Gastrocnemius medialis (tissue), 4 donors: Measurements from ENCODE around the gene ZAP70. TPM values are rescaled to one million over a fixed set of nuclear protein-coding genes. Genes with fewer than 3 reads are reported as not detected.

Experiments used
- ATAC-seq, 2 donors: fragments of 150-250 bp; one replicate each; pipeline ENCODE4 v1.9.1; 2016
- DNase-seq, 2 donors: peaks; one replicate each; pipeline ENCODE4 v3.0.0-alpha.2; 2019
- H3K27ac ChIP-seq, 4 donors: fragments of 200-600 bp; sonication (generic); 1 replicate in 1 of 4; 2 replicates in 3 of 4; pipeline ENCODE4 v1.5.1; 2016 to 2018; ENCODE audit warnings: mild to moderate bottlenecking in 2 of 4, moderate library complexity in 1 of 4
- H3K27me3 ChIP-seq, 3 donors: fragments of 200-600 bp; sonication (generic) in 2 of 3; 1 replicate in 1 of 3; 2 replicates in 2 of 3; pipeline versions ENCODE4 v1.5.1 to v1.6.0; 2016 to 2019; ENCODE audit warnings: mild to moderate bottlenecking in 1 of 3, moderate library complexity in 1 of 3
- H3K36me3 ChIP-seq, 2 donors: fragments of 200-600 bp; sonication (generic) in 1 of 2; one replicate each; pipeline ENCODE4 v1.5.1; 2017 to 2018
- H3K4me1 ChIP-seq, 2 donors: fragments of 200-600 bp; sonication (generic) in 1 of 2; one replicate each; pipeline ENCODE4 v1.5.1; 2016 to 2017; ENCODE audit warnings: mild to moderate bottlenecking in 2 of 2
- H3K4me3 ChIP-seq, 4 donors: fragments of 200-600 bp; sonication (generic) in 3 of 4; 1 replicate in 1 of 4; 2 replicates in 3 of 4; pipeline ENCODE4 v1.5.1; 2016 to 2019; ENCODE audit warnings: mild to moderate bottlenecking in 2 of 4
- H3K9me3 ChIP-seq, 3 donors: fragments of 200-600 bp; sonication (generic) in 2 of 3; 1 replicate in 1 of 3; 2 replicates in 2 of 3; pipeline ENCODE4 v1.5.1; 2016 to 2019
- POLR2A ChIP-seq, 2 donors: fragments of 450-650 bp; IDR thresholded peaks; one replicate each; pipeline ENCODE4 v1.6.1; 2017; ENCODE audit warnings: antibody characterized with exemption in 2 of 2, mild to moderate bottlenecking in 2 of 2, moderate library complexity in 2 of 2
- in situ Hi-C, 4 donors: fragments of 200-750 bp; cut with MboI; loops; one replicate each; pipeline versions ENCODE4 v1.15.0 to v1.8.0; 2017; ENCODE audit warnings: low sequenced_read_pairs in 4 of 4
- intact Hi-C: fragments of 100-400 bp; cut with DNase I; formaldehyde crosslinking; loops from one replicate; pipeline ENCODE4 v1.15.1; 2023; ENCODE audit warnings: low total_unique reads
- total RNA-seq, 4 donors: library from RNA; depleted of rRNA; stranded (reverse); fragments of >200 nt; gene quantifications; one replicate each; pipeline versions ENCODE4 v1.1.0 to v1.2.3, GENCODE V29; 2016
- TF ChIP-seq, protein P1 (sequence below), 5 experiments: fragments of 450-650 bp in 3 of 5; fragments of 200-600 bp in 2 of 5; sonication (generic) in 2 of 5; IDR thresholded peaks in 4 of 5; conservative IDR thresholded peaks in 1 of 5; 1 replicate in 4 of 5; 2 replicates in 1 of 5; pipeline ENCODE4 v1.5.1; 2016 to 2019; ENCODE audit warnings: antibody characterized with exemption in 5 of 5, mild to moderate bottlenecking in 3 of 5, moderate library complexity in 3 of 5

The ZAP70 gene
- total RNA-seq, 4 donors from 2014 or later: 0.25 to 1.1 TPM; not detected in 2

DNA sequence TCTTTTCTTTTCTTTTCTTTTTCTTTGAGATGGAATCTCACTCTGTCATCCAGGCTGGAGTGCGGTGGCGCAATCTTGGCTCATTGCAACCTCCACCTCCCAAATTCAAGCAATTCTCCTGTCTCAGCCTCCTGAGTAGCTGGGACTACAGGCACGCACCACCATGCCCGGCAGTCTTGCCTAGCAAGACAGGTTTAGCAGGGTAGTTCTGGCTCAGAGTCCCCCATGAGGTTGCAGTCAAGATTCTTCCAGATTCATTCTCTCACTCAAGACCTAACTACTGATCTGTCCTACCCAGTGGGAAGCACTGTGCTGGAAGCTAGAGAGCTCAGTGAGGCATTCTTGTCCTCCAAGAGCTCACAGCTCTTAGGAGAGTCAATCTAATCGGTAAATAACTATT lies 17.6 kb upstream of the ZAP70 start:
- no peaks in the 10 kb centered on the region for H3K36me3 ChIP-seq
- no peak overlapping the region for H3K27ac ChIP-seq
- H3K9me3 ChIP-seq: no peaks in the 10 kb centered on the region
- H3K4me3 ChIP-seq: no peak overlapping the region
- no peaks in the 10 kb centered on the region for H3K27me3 ChIP-seq
- ATAC-seq (no peak), DNase-seq (no peak)
- no peaks in the 10 kb centered on the region for H3K4me1 ChIP-seq
- intact Hi-C loops: loop anchor here (2.0 kb wide), 1 partner anchor 51 kb away; no protein-coding TSS in a partner anchor
- in situ Hi-C loops: loop anchor here in 2 of 4 donors (10.0 to 25.0 kb wide), 2 partner anchors 101 to 1633 kb away; no protein-coding TSS in a partner anchor
- TF ChIP-seq POLR2A (IDR thresholded peaks at IDR 0.05): no peak
- TF ChIP-seq, protein P1, sequence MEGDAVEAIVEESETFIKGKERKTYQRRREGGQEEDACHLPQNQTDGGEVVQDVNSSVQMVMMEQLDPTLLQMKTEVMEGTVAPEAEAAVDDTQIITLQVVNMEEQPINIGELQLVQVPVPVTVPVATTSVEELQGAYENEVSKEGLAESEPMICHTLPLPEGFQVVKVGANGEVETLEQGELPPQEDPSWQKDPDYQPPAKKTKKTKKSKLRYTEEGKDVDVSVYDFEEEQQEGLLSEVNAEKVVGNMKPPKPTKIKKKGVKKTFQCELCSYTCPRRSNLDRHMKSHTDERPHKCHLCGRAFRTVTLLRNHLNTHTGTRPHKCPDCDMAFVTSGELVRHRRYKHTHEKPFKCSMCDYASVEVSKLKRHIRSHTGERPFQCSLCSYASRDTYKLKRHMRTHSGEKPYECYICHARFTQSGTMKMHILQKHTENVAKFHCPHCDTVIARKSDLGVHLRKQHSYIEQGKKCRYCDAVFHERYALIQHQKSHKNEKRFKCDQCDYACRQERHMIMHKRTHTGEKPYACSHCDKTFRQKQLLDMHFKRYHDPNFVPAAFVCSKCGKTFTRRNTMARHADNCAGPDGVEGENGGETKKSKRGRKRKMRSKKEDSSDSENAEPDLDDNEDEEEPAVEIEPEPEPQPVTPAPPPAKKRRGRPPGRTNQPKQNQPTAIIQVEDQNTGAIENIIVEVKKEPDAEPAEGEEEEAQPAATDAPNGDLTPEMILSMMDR (IDR thresholded peaks at IDR 0.05 in 4 of 5, conservative IDR thresholded peaks at IDR 0.05 in 1 of 5): no peak

DNA sequence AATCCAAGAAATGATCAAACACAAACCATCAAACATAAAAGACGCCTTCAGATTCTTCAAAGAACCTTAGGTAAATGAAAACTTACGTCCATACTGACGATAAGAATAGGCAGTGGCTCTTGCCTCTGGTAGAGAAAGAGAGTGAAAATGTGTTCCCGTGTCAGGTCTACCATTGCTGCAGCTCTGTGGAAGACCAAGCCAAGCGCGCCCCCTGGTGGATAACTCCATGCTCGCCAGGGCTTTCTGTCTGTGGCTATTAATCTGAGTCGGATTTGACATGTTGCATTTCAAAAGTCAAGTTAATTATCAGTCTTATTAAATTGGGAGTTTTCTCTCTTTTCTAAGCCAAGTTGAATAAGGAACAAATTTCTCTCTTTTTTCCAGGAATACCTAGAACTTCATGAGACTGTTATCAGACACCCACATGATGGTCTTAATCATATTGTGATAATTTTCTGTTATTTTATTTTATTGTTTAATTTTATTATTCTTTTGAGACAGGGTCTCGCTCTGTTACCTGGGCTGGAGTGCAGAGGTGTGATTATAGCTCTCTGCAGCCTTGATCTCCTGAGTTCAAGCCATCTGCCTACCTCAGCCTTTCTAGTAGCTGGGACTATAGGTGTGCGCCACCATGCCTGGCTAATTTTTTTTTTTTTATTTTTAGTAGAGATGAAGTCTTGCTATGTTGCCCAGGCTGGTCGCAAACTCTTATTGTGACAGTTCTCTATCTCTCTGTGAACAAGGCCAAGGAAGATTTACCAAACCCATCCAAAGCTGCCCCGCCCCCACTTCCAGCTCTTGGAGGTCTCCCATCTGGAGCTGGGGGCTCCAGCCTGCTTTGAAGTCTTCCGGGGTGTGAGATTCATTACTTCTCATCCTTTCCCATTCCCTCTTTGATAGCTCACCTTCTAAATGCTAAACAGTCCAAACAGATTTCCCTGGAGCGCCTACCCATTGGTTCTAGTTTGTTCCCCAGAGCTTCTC lies 15.8 kb upstream of the ZAP70 start:
- Histone ChIP-seq H3K9me3 (no peaks in the 10 kb centered on the region), H3K4me1 (no peaks in the 10 kb centered on the region), H3K27ac (no peak overlapping the region), H3K36me3 (no peaks in the 10 kb centered on the region), H3K27me3 (no peaks in the 10 kb centered on the region), H3K4me3 (no peak overlapping the region)
- DNase-seq (peak; percentile 66 to 81), ATAC-seq (peak; percentile 94)
- TF ChIP-seq, protein P1 (IDR thresholded peaks at IDR 0.05 in 4 of 5, conservative IDR thresholded peaks at IDR 0.05 in 1 of 5): peak; percentile 92 to 97 (median 94)
- no peak for TF ChIP-seq POLR2A (IDR thresholded peaks at IDR 0.05)
- in situ Hi-C loops: loop anchor here in 2 of 4 donors (10.0 to 25.0 kb wide), 2 partner anchors 103 to 1635 kb away; no protein-coding TSS in a partner anchor
- intact Hi-C loops: loop anchor here (1.0 to 2.0 kb wide), 3 partner anchors 33 to 106 kb away; partner anchors contain the start of gene ACTR1B

DNA sequence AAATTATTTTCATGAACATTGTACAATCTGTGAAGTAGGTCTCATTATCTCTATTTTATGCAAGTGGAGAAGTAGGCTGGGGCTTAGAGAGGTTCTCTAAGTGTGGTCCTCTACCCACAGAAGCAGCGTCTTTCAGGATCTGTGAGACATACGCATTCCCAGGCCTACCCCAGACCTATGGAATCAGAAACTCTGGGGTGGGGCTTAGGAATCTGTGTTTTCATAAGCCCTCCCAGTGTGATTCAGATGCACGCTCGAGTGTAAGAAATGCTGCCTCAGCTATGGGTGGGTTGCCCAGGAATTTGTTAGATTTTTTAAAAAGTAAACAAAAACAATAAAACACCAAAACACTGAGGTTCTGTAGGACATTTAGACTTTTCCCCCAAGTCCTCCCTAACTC lies 14.8 kb upstream of the ZAP70 start:
- no peak for DNase-seq
- in situ Hi-C loops (loop anchor here in 2 of 4 donors (10.0 to 25.0 kb wide), 2 partner anchors 104 to 1636 kb away; no protein-coding TSS in a partner anchor), intact Hi-C loops (no loop called here)

DNA sequence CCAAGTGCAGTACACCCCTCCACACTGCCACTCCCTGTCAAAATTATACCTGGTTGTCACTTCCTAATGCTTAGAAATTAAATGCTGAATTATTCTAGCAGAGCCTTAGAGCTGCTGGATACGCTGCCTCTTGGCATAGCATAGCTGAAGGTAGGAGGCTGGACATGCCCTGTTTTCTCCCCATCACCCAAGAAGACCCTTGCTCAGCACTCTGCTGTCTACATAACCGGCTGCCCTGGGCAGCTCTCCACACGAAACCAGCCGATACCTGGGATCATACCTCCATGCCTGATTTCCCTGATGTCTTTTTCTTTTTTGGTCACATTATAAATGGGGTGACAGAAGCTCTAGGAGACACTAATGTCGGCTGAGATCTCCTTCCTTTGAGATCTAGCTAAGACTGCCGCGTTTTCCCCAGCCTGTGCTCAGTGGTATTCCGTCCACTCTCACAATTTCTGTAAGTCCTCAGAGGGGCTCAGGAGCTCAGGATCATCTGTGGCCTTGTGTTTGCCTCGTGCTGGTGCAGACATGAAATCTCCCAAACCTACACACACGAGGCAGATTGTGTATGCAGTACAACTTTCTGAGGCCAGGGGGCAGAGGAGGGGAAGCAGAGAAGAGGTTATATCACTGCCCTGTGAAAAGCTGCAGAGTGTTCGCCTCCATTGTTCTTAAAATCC lies 13.5 kb upstream of the ZAP70 start:
- no peak for TF ChIP-seq POLR2A (IDR thresholded peaks at IDR 0.05)
- TF ChIP-seq, protein P1 (IDR thresholded peaks at IDR 0.05 in 4 of 5, conservative IDR thresholded peaks at IDR 0.05 in 1 of 5): peak in 3 of 5 experiments; percentile 25 to 45 (median 33)
- H3K36me3 ChIP-seq: no peaks in the 10 kb centered on the region
- no peak for DNase-seq
- no peak for ATAC-seq
- H3K4me1 ChIP-seq: no peaks in the 10 kb centered on the region
- no peaks in the 10 kb centered on the region for H3K27me3 ChIP-seq
- no peak overlapping the region for H3K4me3 ChIP-seq
- no peaks in the 10 kb centered on the region for H3K9me3 ChIP-seq
- intact Hi-C loops (no loop called here), in situ Hi-C loops (loop anchor here in 2 of 4 donors (10.0 to 25.0 kb wide), 2 partner anchors 105 to 1638 kb away; no protein-coding TSS in a partner anchor)
- no peak overlapping the region for H3K27ac ChIP-seq

More for the DNA sequence above, 14.8 kb upstream of the ZAP70 start:
- Histone ChIP-seq H3K4me1 (no peaks in the 10 kb centered on the region), H3K9me3 (no peaks in the 10 kb centered on the region), H3K36me3 (no peaks in the 10 kb centered on the region), H3K4me3 (no peak overlapping the region), H3K27me3 (no peaks in the 10 kb centered on the region), H3K27ac (no peak overlapping the region)
- no peak for ATAC-seq
- TF ChIP-seq POLR2A (IDR thresholded peaks at IDR 0.05): no peak
- TF ChIP-seq, protein P1 (IDR thresholded peaks at IDR 0.05 in 4 of 5, conservative IDR thresholded peaks at IDR 0.05 in 1 of 5): no peak
